ENCODE results near the gene NRL.
A peak's percentile ranks its signal among the peaks of the same experiment; 100 is the strongest.

The NRL gene

DNA sequence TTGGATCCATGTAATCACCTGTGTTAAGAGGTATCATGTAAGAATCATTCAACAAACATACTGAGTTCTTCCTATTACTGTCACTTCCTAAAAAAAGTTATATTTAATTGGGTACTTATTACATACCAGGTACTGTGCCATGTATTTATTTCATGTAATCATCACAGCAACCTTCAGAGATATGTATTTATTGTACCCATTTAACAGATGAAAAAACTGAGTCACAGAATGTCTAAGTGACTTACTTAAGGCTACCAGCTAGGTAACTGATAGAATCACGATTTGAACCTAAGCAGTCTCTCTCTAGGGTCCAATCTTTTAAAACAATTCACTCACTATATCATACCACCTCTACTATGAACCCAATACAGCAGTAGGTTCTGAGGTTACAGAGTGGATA is 29.7 kb upstream of the NRL start:
- Histone ChIP-seq H3F3A (ENCODE audit: insufficient read depth, low read length) (peaks cover 10% of the 10 kb centered on the region), H3K9me3 (replicated peaks; ENCODE audit: insufficient read depth, low read length) (no peaks in the 10 kb centered on the region), H3K4me3 (ENCODE audit: low read length) (no peak overlapping the region), H2AFZ (ENCODE audit: low read length) (no peak overlapping the region), H3K9me2 (replicated peaks; ENCODE audit: insufficient read depth, low read length) (no peaks in the 10 kb centered on the region), H3K9ac (ENCODE audit: low read length) (no peak overlapping the region), H3K36me3 (replicated peaks; ENCODE audit: insufficient read depth, low read length) (no peaks in the 10 kb centered on the region), H3K27me3 (replicated peaks; ENCODE audit: insufficient read depth, low read length) (no peaks in the 10 kb centered on the region), H3K27ac (ENCODE audit: low read length) (no peak overlapping the region), H4K20me1 (ENCODE audit: insufficient read depth, low read length) (no peaks in the 10 kb centered on the region), H3K79me2 (ENCODE audit: low read length) (peaks cover 53% of the 10 kb centered on the region), H3K4me1 (ENCODE audit: low read length) (peaks cover 15% of the 10 kb centered on the region), H3K4me2 (ENCODE audit: low read depth, low read length) (no peak overlapping the region)
- TF ChIP-seq EZH2 (optimal IDR thresholded peaks at IDR 0.05; ENCODE audit: low read depth, low read length), result no peak
- TF ChIP-seq, protein P1, sequence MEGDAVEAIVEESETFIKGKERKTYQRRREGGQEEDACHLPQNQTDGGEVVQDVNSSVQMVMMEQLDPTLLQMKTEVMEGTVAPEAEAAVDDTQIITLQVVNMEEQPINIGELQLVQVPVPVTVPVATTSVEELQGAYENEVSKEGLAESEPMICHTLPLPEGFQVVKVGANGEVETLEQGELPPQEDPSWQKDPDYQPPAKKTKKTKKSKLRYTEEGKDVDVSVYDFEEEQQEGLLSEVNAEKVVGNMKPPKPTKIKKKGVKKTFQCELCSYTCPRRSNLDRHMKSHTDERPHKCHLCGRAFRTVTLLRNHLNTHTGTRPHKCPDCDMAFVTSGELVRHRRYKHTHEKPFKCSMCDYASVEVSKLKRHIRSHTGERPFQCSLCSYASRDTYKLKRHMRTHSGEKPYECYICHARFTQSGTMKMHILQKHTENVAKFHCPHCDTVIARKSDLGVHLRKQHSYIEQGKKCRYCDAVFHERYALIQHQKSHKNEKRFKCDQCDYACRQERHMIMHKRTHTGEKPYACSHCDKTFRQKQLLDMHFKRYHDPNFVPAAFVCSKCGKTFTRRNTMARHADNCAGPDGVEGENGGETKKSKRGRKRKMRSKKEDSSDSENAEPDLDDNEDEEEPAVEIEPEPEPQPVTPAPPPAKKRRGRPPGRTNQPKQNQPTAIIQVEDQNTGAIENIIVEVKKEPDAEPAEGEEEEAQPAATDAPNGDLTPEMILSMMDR (IDR thresholded peaks at IDR 0.05; ENCODE audit: low read length), result no peak
- no peak for TF ChIP-seq EZH2phosphoT487 (IDR thresholded peaks at IDR 0.05; ENCODE audit: low read length)
- no peak for DNase-seq

DNA sequence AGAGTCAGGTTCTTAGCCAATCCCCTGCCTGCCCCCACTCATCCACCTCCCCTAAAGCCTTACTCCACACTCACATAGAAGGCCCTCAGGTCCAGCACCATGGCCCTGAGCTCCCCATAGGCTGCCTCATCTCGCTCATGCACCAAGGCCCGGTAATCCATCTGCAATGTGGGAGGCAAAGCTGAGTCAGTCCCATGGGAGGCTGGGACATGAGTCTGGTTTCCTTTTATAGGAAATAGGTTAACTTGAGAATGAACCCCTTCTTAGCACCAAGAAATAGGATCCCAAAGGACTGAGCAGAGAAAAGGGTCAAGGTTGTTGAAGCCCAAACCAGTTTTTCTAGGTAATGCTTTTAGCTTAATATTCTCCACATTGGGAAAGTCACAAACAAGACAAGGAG is 28.8 kb upstream of the NRL start:
- no peak for DNase-seq
- no peaks in the 10 kb centered on the region for H3K9me2 ChIP-seq (replicated peaks; ENCODE audit: insufficient read depth, low read length)
- no peak for TF ChIP-seq EZH2 (optimal IDR thresholded peaks at IDR 0.05; ENCODE audit: low read depth, low read length)
- TF ChIP-seq EZH2phosphoT487 (IDR thresholded peaks at IDR 0.05; ENCODE audit: low read length), result no peak
- TF ChIP-seq, protein P1 (IDR thresholded peaks at IDR 0.05; ENCODE audit: low read length), result no peak
- no peaks in the 10 kb centered on the region for H3K27me3 ChIP-seq (replicated peaks; ENCODE audit: insufficient read depth, low read length)
- peaks cover 10% of the 10 kb centered on the region for H3F3A ChIP-seq (ENCODE audit: insufficient read depth, low read length)
- no peak overlapping the region for H2AFZ ChIP-seq (ENCODE audit: low read length)
- no peak overlapping the region for H3K4me3 ChIP-seq (ENCODE audit: low read length)
- no peaks in the 10 kb centered on the region for H3K9me3 ChIP-seq (replicated peaks; ENCODE audit: insufficient read depth, low read length)
- no peak overlapping the region for H3K4me2 ChIP-seq (ENCODE audit: low read depth, low read length)
- H4K20me1 ChIP-seq (ENCODE audit: insufficient read depth, low read length), result no peaks in the 10 kb centered on the region
- peaks cover 57% of the 10 kb centered on the region for H3K79me2 ChIP-seq (ENCODE audit: low read length)
- no peak overlapping the region for H3K27ac ChIP-seq (ENCODE audit: low read length)
- H3K36me3 ChIP-seq (replicated peaks; ENCODE audit: insufficient read depth, low read length), result no peaks in the 10 kb centered on the region
- H3K9ac ChIP-seq (ENCODE audit: low read length), result no peak overlapping the region
- H3K4me1 ChIP-seq (ENCODE audit: low read length), result peaks cover 17% of the 10 kb centered on the region

DNA sequence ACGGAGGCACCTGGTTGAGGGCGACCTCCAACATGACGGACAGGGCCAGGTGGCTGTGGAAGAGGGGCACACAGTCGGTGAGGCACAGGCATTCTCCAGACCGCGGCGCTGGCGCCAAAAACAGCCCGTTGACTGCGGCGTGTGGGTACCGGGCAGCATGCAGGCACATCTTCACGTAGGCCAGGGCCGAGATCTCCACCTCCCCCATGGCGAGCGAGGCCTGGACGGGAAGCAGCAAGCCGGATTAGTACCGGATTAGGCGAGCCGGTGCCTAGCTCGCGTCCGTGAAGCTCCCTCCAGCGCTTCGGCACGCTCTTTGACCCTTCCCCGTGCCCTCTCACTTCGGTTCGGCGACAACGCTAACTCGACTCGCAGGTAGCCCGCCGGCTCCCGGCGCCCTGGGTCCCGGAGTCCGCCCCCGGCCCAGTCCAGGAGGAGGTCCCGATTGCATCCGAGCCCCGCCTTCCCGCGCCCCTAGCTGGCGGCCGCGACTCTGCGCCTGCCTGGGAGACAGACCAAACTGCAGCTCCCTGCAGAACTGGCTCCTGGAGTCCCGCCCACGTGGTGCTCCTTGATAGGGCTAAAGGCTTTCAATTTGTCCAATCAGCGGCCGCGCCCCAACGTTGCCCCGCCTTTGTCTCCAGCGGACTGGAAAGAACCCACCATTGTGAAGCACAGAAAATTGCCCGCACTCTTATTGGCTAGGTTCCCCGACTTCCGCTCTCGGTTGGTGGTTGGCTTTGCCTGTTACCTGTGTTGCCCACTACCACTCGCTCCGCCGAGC is 26.5 kb upstream of the NRL start, which contains the start of gene EMC9:
TSS of gene EMC9 (minus strand) at position 495 of the 784 bp plus-strand sequence. CDS start at position 208, 287 bp downstream.
- H3K4me3 ChIP-seq (ENCODE audit: low read length), result peak within 1 kb of the TSS; percentile 86
- H3F3A ChIP-seq (ENCODE audit: insufficient read depth, low read length), result peaks cover 6% of the 10 kb centered on the region
- peak within 1 kb of the TSS; percentile 72 for H3K9ac ChIP-seq (ENCODE audit: low read length)
- TF ChIP-seq EZH2phosphoT487 (IDR thresholded peaks at IDR 0.05; ENCODE audit: low read length), result no peak
- TF ChIP-seq, protein P1 (IDR thresholded peaks at IDR 0.05; ENCODE audit: low read length), result no peak
- no peak for TF ChIP-seq EZH2 (optimal IDR thresholded peaks at IDR 0.05; ENCODE audit: low read depth, low read length)
- no peaks in the 10 kb centered on the region for H3K27me3 ChIP-seq (replicated peaks; ENCODE audit: insufficient read depth, low read length)
- no peaks in the 10 kb centered on the region for H4K20me1 ChIP-seq (ENCODE audit: insufficient read depth, low read length)
- peak within 1 kb of the TSS; percentile 53 for H2AFZ ChIP-seq (ENCODE audit: low read length)
- DNase-seq, result peak; percentile 97
- peak within 1 kb of the TSS; percentile 78 for H3K4me2 ChIP-seq (ENCODE audit: low read depth, low read length)
- H3K4me1 ChIP-seq (ENCODE audit: low read length), result peaks cover 15% of the 10 kb centered on the region; the same call in 1 of the 2 replicates
- H3K9me3 ChIP-seq (replicated peaks; ENCODE audit: insufficient read depth, low read length), result no peaks in the 10 kb centered on the region
- peaks cover 66% of the 10 kb centered on the region for H3K79me2 ChIP-seq (ENCODE audit: low read length)
- 0 out of 2 replicates have a peak, but pooled peaks cover 2% of the 10 kb centered on the region for H3K36me3 ChIP-seq (replicated peaks; ENCODE audit: insufficient read depth, low read length)
- peak within 1 kb of the TSS; percentile 75 for H3K27ac ChIP-seq (ENCODE audit: low read length)
- H3K9me2 ChIP-seq (replicated peaks; ENCODE audit: insufficient read depth, low read length), result no peaks in the 10 kb centered on the region

All from MM.1S (cell line).